Measurements from ENCODE around the gene SIPA1L3.

- TF ChIP-seq, protein P1, sequence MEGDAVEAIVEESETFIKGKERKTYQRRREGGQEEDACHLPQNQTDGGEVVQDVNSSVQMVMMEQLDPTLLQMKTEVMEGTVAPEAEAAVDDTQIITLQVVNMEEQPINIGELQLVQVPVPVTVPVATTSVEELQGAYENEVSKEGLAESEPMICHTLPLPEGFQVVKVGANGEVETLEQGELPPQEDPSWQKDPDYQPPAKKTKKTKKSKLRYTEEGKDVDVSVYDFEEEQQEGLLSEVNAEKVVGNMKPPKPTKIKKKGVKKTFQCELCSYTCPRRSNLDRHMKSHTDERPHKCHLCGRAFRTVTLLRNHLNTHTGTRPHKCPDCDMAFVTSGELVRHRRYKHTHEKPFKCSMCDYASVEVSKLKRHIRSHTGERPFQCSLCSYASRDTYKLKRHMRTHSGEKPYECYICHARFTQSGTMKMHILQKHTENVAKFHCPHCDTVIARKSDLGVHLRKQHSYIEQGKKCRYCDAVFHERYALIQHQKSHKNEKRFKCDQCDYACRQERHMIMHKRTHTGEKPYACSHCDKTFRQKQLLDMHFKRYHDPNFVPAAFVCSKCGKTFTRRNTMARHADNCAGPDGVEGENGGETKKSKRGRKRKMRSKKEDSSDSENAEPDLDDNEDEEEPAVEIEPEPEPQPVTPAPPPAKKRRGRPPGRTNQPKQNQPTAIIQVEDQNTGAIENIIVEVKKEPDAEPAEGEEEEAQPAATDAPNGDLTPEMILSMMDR (IDR thresholded peaks at IDR 0.05; ENCODE audit: insufficient read depth, low read depth, low read length), result no peak
- TF ChIP-seq EZH2 (IDR thresholded peaks at IDR 0.05; ENCODE audit: insufficient read depth, low read length), result no peak
These were observed 211.2 kb downstream of the SIPA1L3 start for GRCh38 chr19:38118176-38118575.
